ENCODE results near the gene TMPRSS15. TPM values are rescaled to one million over a fixed set of nuclear protein-coding genes. Genes with fewer than 3 reads are reported as not detected.

The TMPRSS15 gene
- polyA plus RNA-seq, 1 donor (not counting 4 experiments of a cell fraction or from before 2014, with no cell fraction given), result not detected

DNA sequence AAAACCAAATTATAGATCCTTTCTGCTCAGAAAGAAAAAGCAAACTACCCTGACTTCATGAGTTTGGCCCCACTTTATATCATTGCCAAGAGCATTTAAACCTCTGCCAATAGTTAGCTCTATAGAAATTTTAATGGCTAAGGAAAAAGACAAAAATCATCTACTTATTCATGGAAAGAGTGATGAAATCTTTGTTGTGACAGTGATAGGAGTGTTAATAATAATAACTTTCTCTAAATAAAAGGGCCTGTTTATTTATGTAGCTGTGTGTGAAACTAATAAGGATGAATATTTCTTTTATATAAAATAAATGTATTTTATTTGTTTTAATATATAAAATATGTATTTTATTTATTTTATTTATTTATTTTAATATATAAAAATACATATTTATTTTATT is 152.5 kb downstream of the TMPRSS15 start:
- Histone ChIP-seq H3K27ac (ENCODE audit: control insufficient read depth, insufficient read depth, low read length) (no peak overlapping the region), H3K27me3 (ENCODE audit: control insufficient read depth, extremely low read depth, insufficient read depth, low read length) (peaks cover 1% of the 10 kb centered on the region), H3K4me2 (ENCODE audit: control insufficient read depth, extremely low read depth, insufficient read depth, low read depth, low read length) (no peak overlapping the region), H4K20me1 (ENCODE audit: control insufficient read depth, extremely low read depth, insufficient read depth, low read length) (no peaks in the 10 kb centered on the region), H3K36me3 (ENCODE audit: control insufficient read depth in 2 of 2, extremely low read depth in 1 of 2, insufficient read depth in 2 of 2, low read length in 2 of 2) (no peaks in the 10 kb centered on the region), H3K9me1 (ENCODE audit: control insufficient read depth, extremely low read depth, insufficient read depth, low read length) (no peaks in the 10 kb centered on the region), H3K9me3 (ENCODE audit: control insufficient read depth, low read depth, low read length) (no peaks in the 10 kb centered on the region), H3K4me1 (ENCODE audit: control insufficient read depth, extremely low read depth, insufficient read depth, low read length) (no peaks in the 10 kb centered on the region), H3K9ac (ENCODE audit: control insufficient read depth, extremely low read depth, insufficient read depth, low read length) (no peak overlapping the region), H3K4me3 (ENCODE audit: control insufficient read depth in 2 of 3, extremely low read depth in 1 of 3, insufficient read depth in 2 of 3, low read depth in 1 of 3, low read length in 3 of 3) (no peak overlapping the region), H3K79me2 (ENCODE audit: control insufficient read depth, insufficient read depth, low read length) (no peaks in the 10 kb centered on the region), H2AFZ (ENCODE audit: control insufficient read depth, low read length) (no peak overlapping the region)
- DNase-seq (ENCODE audit: low read depth, low spot score), result no peak
- no peak for TF ChIP-seq EZH2 (IDR thresholded peaks at IDR 0.05; ENCODE audit: low read length)
- TF ChIP-seq, protein P1, sequence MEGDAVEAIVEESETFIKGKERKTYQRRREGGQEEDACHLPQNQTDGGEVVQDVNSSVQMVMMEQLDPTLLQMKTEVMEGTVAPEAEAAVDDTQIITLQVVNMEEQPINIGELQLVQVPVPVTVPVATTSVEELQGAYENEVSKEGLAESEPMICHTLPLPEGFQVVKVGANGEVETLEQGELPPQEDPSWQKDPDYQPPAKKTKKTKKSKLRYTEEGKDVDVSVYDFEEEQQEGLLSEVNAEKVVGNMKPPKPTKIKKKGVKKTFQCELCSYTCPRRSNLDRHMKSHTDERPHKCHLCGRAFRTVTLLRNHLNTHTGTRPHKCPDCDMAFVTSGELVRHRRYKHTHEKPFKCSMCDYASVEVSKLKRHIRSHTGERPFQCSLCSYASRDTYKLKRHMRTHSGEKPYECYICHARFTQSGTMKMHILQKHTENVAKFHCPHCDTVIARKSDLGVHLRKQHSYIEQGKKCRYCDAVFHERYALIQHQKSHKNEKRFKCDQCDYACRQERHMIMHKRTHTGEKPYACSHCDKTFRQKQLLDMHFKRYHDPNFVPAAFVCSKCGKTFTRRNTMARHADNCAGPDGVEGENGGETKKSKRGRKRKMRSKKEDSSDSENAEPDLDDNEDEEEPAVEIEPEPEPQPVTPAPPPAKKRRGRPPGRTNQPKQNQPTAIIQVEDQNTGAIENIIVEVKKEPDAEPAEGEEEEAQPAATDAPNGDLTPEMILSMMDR (optimal IDR thresholded peaks at IDR 0.05 in 1 of 3, IDR thresholded peaks at IDR 0.05 in 1 of 3, conservative IDR thresholded peaks at IDR 0.05 in 1 of 3; ENCODE audit: extremely low read depth in 1 of 3, insufficient read depth in 2 of 3, low read length in 3 of 3), result no peak
- no peak for FAIRE-seq
- dilution Hi-C loops (cut with MboI; ENCODE audit: extremely low pct_ligation_motif_present, low sequenced_read_pairs), result no loop called here

GRCh38 chr21:18249672-18250071 is 153.9 kb downstream of the TMPRSS15 start:
- Histone ChIP-seq H3K36me3 (ENCODE audit: control insufficient read depth in 2 of 2, extremely low read depth in 1 of 2, insufficient read depth in 2 of 2, low read length in 2 of 2) (no peaks in the 10 kb centered on the region), H3K79me2 (ENCODE audit: control insufficient read depth, insufficient read depth, low read length) (no peaks in the 10 kb centered on the region), H3K4me1 (ENCODE audit: control insufficient read depth, extremely low read depth, insufficient read depth, low read length) (no peaks in the 10 kb centered on the region), H3K27me3 (ENCODE audit: control insufficient read depth, extremely low read depth, insufficient read depth, low read length) (peaks cover 15% of the 10 kb centered on the region), H3K4me2 (ENCODE audit: control insufficient read depth, extremely low read depth, insufficient read depth, low read depth, low read length) (no peak overlapping the region), H2AFZ (ENCODE audit: control insufficient read depth, low read length) (no peak overlapping the region), H3K4me3 (ENCODE audit: control insufficient read depth in 2 of 3, extremely low read depth in 1 of 3, insufficient read depth in 2 of 3, low read depth in 1 of 3, low read length in 3 of 3) (no peak overlapping the region), H3K9ac (ENCODE audit: control insufficient read depth, extremely low read depth, insufficient read depth, low read length) (no peak overlapping the region), H3K9me1 (ENCODE audit: control insufficient read depth, extremely low read depth, insufficient read depth, low read length) (no peaks in the 10 kb centered on the region), H3K9me3 (ENCODE audit: control insufficient read depth, low read depth, low read length) (no peaks in the 10 kb centered on the region), H4K20me1 (ENCODE audit: control insufficient read depth, extremely low read depth, insufficient read depth, low read length) (no peaks in the 10 kb centered on the region), H3K27ac (ENCODE audit: control insufficient read depth, insufficient read depth, low read length) (no peak overlapping the region)
- TF ChIP-seq EZH2 (IDR thresholded peaks at IDR 0.05; ENCODE audit: low read length), result no peak
- TF ChIP-seq, protein P1 (optimal IDR thresholded peaks at IDR 0.05 in 1 of 3, IDR thresholded peaks at IDR 0.05 in 1 of 3, conservative IDR thresholded peaks at IDR 0.05 in 1 of 3; ENCODE audit: extremely low read depth in 1 of 3, insufficient read depth in 2 of 3, low read length in 3 of 3), result peak in 1 of 3 experiments; percentile 7
- dilution Hi-C loops (cut with MboI; ENCODE audit: extremely low pct_ligation_motif_present, low sequenced_read_pairs), result no loop called here
- no peak for DNase-seq (ENCODE audit: low read depth, low spot score)
- FAIRE-seq, result no peak

Data from keratinocyte (primary cell).